Activated naive CD8-positive, alpha-beta T cell treated with anti-CD3 and anti-CD28 coated beads, Interleukin-2, amount 50 U/mL, for 16 hours (primary cell): ENCODE results near the gene OCA2.
"Not testable (repeated sequence)": the region's sequence is repeated elsewhere in the genome, so short reads cannot be mapped to it uniquely, and the experiment has no call there.

Experiments
- DNase-seq: peaks from one replicate; pipeline ENCODE4 v3.0.0-alpha.2; 2020; ENCODE audit warnings: low read depth, low spot score

The OCA2 gene

GRCh38 chr15:27952593-27952992 lies 146.5 kb downstream of the OCA2 start:
- not testable (repeated sequence) for DNase-seq

GRCh38 chr15:27951191-27951890 lies 147.8 kb downstream of the OCA2 start:
- DNase-seq = no peak

GRCh38 chr15:27949089-27949488 lies 150.0 kb downstream of the OCA2 start:
- DNase-seq = no peak

GRCh38 chr15:27939246-27939645 lies 159.9 kb downstream of the OCA2 start:
- no peak for DNase-seq

- no peak for DNase-seq
Observed at GRCh38 chr15:27937851-27938250, 161.3 kb downstream of the OCA2 start.

GRCh38 chr15:27936164-27936563 lies 163.0 kb downstream of the OCA2 start:
- DNase-seq = no peak

- no peak for DNase-seq
Observed at GRCh38 chr15:27935328-27935727, 163.8 kb downstream of the OCA2 start.

GRCh38 chr15:27934782-27935181 lies 164.3 kb downstream of the OCA2 start:
- DNase-seq = no peak

- DNase-seq = no peak
Observed at GRCh38 chr15:27933562-27933961, 165.6 kb downstream of the OCA2 start.

GRCh38 chr15:27932600-27932999 lies 166.5 kb downstream of the OCA2 start:
- DNase-seq = no peak

- no peak for DNase-seq
Observed at GRCh38 chr15:27928386-27928785, 170.7 kb downstream of the OCA2 start.

- no peak for DNase-seq
Observed at GRCh38 chr15:27912283-27912682, 186.8 kb downstream of the OCA2 start.

- no peak for DNase-seq
Observed at GRCh38 chr15:27906802-27907201, 192.3 kb downstream of the OCA2 start.

GRCh38 chr15:27903405-27903804 lies 195.7 kb downstream of the OCA2 start:
- DNase-seq = no peak

GRCh38 chr15:27902680-27903385 lies 196.3 kb downstream of the OCA2 start:
- DNase-seq = no peak

- no peak for DNase-seq
Observed at GRCh38 chr15:27899583-27900285, 199.4 kb downstream of the OCA2 start.

GRCh38 chr15:27897481-27897880 lies 201.6 kb downstream of the OCA2 start:
- no peak for DNase-seq

GRCh38 chr15:27894645-27895044 lies 204.5 kb downstream of the OCA2 start:
- no peak for DNase-seq

GRCh38 chr15:27889258-27889657 lies 209.9 kb downstream of the OCA2 start:
- no peak for DNase-seq

- no peak for DNase-seq
Observed at GRCh38 chr15:27885201-27885600, 213.9 kb downstream of the OCA2 start.

- no peak for DNase-seq
Observed at GRCh38 chr15:27884726-27885125, 214.4 kb downstream of the OCA2 start.

GRCh38 chr15:27878841-27879240 lies 220.3 kb downstream of the OCA2 start:
- DNase-seq = no peak

- DNase-seq = no peak
Observed at GRCh38 chr15:27873828-27874227, 225.3 kb downstream of the OCA2 start.
